HepG2 (cell line): ENCODE data around the gene TSHZ2. TPM values are rescaled to one million over a fixed set of nuclear protein-coding genes. Genes with fewer than 3 reads are reported as not detected.
A peak's percentile ranks its signal among the peaks of the same experiment; 100 is the strongest.

Experiments
- ASH2L ChIP-seq: fragments of 300-600, 200-600 bp; sonication (generic); IDR thresholded peaks from 2 replicates; pipeline ENCODE4 v1.7.0; 2017; ENCODE audit warnings: low read depth, mild to moderate bottlenecking, moderate library complexity, mixed read lengths, low read length; ENCODE audit not compliant: insufficient read length
- ATF3 ChIP-seq: sonication (generic); formaldehyde crosslinking; IDR thresholded peaks from 2 replicates; pipeline ENCODE4 v1.4.0; 2020; ENCODE audit warnings: missing genetic modification reagents
- ELK4 ChIP-seq: sonication (generic); formaldehyde crosslinking; IDR thresholded peaks from 2 replicates; pipeline ENCODE4 v1.9.0; 2021; ENCODE audit warnings: missing genetic modification reagents, borderline replicate concordance
- FIP1L1 ChIP-seq: fragments of 200-400 bp; formaldehyde crosslinking; IDR thresholded peaks from 2 replicates; pipeline ENCODE4 v1.6.1; 2018; ENCODE audit warnings: low read depth, mild to moderate bottlenecking, low read length, moderate library complexity, borderline replicate concordance; ENCODE audit not compliant: insufficient read depth
- MED13 ChIP-seq: sonication (generic); formaldehyde crosslinking; IDR thresholded peaks from 2 replicates; pipeline ENCODE4 v1.5.0; 2020; ENCODE audit warnings: missing genetic modification reagents
- ONECUT2 ChIP-seq: sonication (generic); formaldehyde crosslinking; IDR thresholded peaks from 2 replicates; pipeline ENCODE4 v1.4.0; 2020; ENCODE audit warnings: missing genetic modification reagents
- SRSF1 ChIP-seq: fragments of 200-400 bp; formaldehyde crosslinking; optimal IDR thresholded peaks from 2 replicates; pipeline ENCODE3; 2017; ENCODE audit warnings: mild to moderate bottlenecking, low read depth, low read length, moderate library complexity
- STAT5B ChIP-seq: sonication (generic); formaldehyde crosslinking; IDR thresholded peaks from 2 replicates; pipeline ENCODE4 v1.4.0; 2020; ENCODE audit warnings: missing genetic modification reagents
- TCF7L2 ChIP-seq: IDR thresholded peaks from 2 replicates; pipeline ENCODE4 v1.6.1; 2011; ENCODE audit warnings: mild to moderate bottlenecking, low read depth, low read length, moderate library complexity
- USF2 ChIP-seq, 2 experiments: sonication (generic) in 1 of 2; formaldehyde crosslinking in 1 of 2; IDR thresholded peaks; 2 replicates each; pipeline versions ENCODE4 v1.5.1 to v1.6.1; 2011 to 2020; ENCODE audit warnings: borderline replicate concordance in 1 of 2, low read depth in 1 of 2, low read length in 1 of 2, mild to moderate bottlenecking in 1 of 2, missing genetic modification reagents in 1 of 2, moderate library complexity in 1 of 2
- ZBTB42 ChIP-seq: sonication (generic); formaldehyde crosslinking; IDR thresholded peaks from 2 replicates; pipeline ENCODE4 v1.5.0; 2020; ENCODE audit warnings: mild to moderate bottlenecking, missing genetic modification reagents
- ZFP90 ChIP-seq: sonication (generic); formaldehyde crosslinking; IDR thresholded peaks from 2 replicates; pipeline ENCODE4 v1.8.0; 2022; ENCODE audit warnings: missing genetic modification reagents, mild to moderate bottlenecking, inconsistent platforms, borderline replicate concordance
- ZNF256 ChIP-seq: sonication (generic); formaldehyde crosslinking; conservative IDR thresholded peaks from 2 replicates; pipeline ENCODE4 v1.4.0; 2020; ENCODE audit warnings: missing genetic modification reagents
- ZNF264 ChIP-seq: sonication (generic); formaldehyde crosslinking; IDR thresholded peaks from 2 replicates; pipeline ENCODE4 v1.4.0; 2020; ENCODE audit warnings: missing genetic modification reagents
- ZNF350 ChIP-seq: sonication (generic); formaldehyde crosslinking; IDR thresholded peaks from 2 replicates; pipeline ENCODE4 v1.4.0; 2020; ENCODE audit warnings: mild to moderate bottlenecking, low read depth, missing genetic modification reagents, borderline replicate concordance
- ZNF512B ChIP-seq: sonication (generic); formaldehyde crosslinking; IDR thresholded peaks from 2 replicates; pipeline ENCODE4 v1.5.1; 2020; ENCODE audit warnings: missing genetic modification reagents, mild to moderate bottlenecking, borderline replicate concordance
- ZNF780A ChIP-seq: sonication (generic); formaldehyde crosslinking; IDR thresholded peaks from 2 replicates; pipeline ENCODE4 v1.8.0; 2022; ENCODE audit warnings: mild to moderate bottlenecking, missing genetic modification reagents, moderate library complexity
- ZNF850 ChIP-seq: sonication (generic); formaldehyde crosslinking; conservative IDR thresholded peaks from 2 replicates; pipeline ENCODE4 v1.9.0; 2021; ENCODE audit warnings: mild to moderate bottlenecking, missing genetic modification reagents
- polyA plus RNA-seq, 8 experiments: library from polyadenylated mRNA; depleted of rRNA in 3 of 8; stranded (reverse) in 7 of 8; unstranded in 1 of 8; fragments of >200 nt; fragmentation: Illumina TruSeq in 4 of 8; extraction: Trizol in 4 of 8; gene quantifications; 2 replicates each; pipeline versions ENCODE4 v1.2.1 to v1.2.3, GENCODE V29; 2011 to 2016; ENCODE audit warnings: low read depth in 4 of 8, missing spikeins in 1 of 8, mixed read lengths in 1 of 8; ENCODE audit not compliant: insufficient read depth in 1 of 8
- total RNA-seq, 5 experiments: library from RNA; depleted of rRNA; stranded (reverse); fragments of >200 nt; fragmentation: Illumina TruSeq; extraction: Trizol; gene quantifications; 2 replicates each; pipeline ENCODE4 v1.2.3, GENCODE V29; 2016; ENCODE audit warnings: low read depth in 1 of 5

TSHZ2 gene
- total and polyA plus RNA-seq, 2 of the 13 experiments (the other 11 are each of a cell fraction or from before 2014, with no cell fraction given), result 0.01 TPM; not detected in 1

- TF ChIP-seq TCF7L2, result peak; percentile 99
- no peak for TF ChIP-seq USF2 (IDR thresholded peaks at IDR 0.05; ENCODE audit: low read depth, low read length)
- TF ChIP-seq USF2 (CRISPR knock-in tag; IDR thresholded peaks at IDR 0.05; ENCODE audit: borderline replicate concordance), result peak; percentile 30; the same call in 1 of the 2 replicates
- peak; percentile 47; the same call in 1 of the 2 replicates for TF ChIP-seq ZNF264 (CRISPR knock-in tag)
- TF ChIP-seq ZNF780A, result peak; percentile 78
- no peak for TF ChIP-seq ASH2L
- TF ChIP-seq ZNF350, result no peak; the same call in 1 of the 2 replicates
- no peak for TF ChIP-seq FIP1L1
- no peak for TF ChIP-seq ZNF512B (CRISPR knock-in tag)
- TF ChIP-seq ZFP90 (CRISPR knock-in tag), result no peak
- TF ChIP-seq ZBTB42, result no peak
- peak; percentile 30; the same call in 1 of the 2 replicates for TF ChIP-seq MED13 (CRISPR knock-in tag)
- peak; percentile 96 for TF ChIP-seq ATF3 (CRISPR knock-in tag)
- TF ChIP-seq ZNF850 (CRISPR knock-in tag), result 0 out of 2 replicates have a peak, but pooled peaks have one; percentile 45
- TF ChIP-seq STAT5B, result no peak
- TF ChIP-seq SRSF1, result no peak
- no peak for TF ChIP-seq ZNF256
- peak; percentile 82 for TF ChIP-seq ONECUT2 (CRISPR knock-in tag)
- TF ChIP-seq ELK4 (CRISPR knock-in tag), result no peak
Observed at GRCh38 chr20:52924411-52925271, 47.5 kb upstream of the TSHZ2 start (continued).
